Measurements from ENCODE around the gene PRKCA.

PRKCA gene

DNA sequence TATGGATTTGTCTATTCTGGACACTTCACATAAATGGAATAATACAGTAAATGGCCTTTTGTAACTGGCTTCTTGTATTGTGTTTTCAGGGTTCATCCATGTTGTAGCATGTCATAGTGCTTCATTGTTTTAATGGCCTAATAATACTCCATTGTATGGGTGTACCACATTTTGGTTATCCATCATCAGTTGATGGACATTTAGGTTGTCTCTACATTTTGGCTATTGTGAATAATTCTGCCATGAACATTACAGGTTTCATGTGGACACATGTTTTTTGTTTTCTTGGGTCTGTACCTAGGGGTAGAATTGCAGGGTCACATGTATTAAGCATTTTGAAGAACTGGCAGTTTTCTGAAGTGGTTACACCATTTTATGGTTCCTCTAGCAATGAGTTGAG is 309.0 kb downstream of the PRKCA start:
- TF ChIP-seq, protein P1, sequence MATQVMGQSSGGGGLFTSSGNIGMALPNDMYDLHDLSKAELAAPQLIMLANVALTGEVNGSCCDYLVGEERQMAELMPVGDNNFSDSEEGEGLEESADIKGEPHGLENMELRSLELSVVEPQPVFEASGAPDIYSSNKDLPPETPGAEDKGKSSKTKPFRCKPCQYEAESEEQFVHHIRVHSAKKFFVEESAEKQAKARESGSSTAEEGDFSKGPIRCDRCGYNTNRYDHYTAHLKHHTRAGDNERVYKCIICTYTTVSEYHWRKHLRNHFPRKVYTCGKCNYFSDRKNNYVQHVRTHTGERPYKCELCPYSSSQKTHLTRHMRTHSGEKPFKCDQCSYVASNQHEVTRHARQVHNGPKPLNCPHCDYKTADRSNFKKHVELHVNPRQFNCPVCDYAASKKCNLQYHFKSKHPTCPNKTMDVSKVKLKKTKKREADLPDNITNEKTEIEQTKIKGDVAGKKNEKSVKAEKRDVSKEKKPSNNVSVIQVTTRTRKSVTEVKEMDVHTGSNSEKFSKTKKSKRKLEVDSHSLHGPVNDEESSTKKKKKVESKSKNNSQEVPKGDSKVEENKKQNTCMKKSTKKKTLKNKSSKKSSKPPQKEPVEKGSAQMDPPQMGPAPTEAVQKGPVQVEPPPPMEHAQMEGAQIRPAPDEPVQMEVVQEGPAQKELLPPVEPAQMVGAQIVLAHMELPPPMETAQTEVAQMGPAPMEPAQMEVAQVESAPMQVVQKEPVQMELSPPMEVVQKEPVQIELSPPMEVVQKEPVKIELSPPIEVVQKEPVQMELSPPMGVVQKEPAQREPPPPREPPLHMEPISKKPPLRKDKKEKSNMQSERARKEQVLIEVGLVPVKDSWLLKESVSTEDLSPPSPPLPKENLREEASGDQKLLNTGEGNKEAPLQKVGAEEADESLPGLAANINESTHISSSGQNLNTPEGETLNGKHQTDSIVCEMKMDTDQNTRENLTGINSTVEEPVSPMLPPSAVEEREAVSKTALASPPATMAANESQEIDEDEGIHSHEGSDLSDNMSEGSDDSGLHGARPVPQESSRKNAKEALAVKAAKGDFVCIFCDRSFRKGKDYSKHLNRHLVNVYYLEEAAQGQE (IDR thresholded peaks at IDR 0.05; ENCODE audit: insufficient read depth in 1 of 2, low read depth in 2 of 2, low read length in 2 of 2), result no peak

DNA sequence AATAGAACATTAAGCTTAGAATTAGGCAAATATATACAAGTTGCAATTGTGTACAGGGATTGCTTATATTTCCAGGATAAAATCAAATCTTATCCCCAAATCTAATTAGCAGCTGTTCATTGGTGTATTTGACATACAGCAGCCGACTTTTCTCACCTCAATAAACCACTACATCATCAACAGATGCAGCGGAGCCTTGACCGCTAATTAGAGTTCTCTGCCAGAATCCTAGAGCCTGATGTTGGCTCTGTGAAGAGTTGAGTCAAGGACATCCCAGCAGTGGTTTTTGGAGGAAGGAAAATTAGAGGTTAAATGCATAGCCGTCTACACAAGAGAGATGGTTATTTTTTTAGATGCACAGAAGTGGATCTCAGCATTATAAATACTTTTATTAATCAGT is 310.6 kb downstream of the PRKCA start:
- TF ChIP-seq, protein P1 (IDR thresholded peaks at IDR 0.05; ENCODE audit: insufficient read depth in 1 of 2, low read depth in 2 of 2, low read length in 2 of 2), result no peak
- TF ChIP-seq TAF1 (IDR thresholded peaks at IDR 0.05; ENCODE audit: borderline replicate concordance, insufficient read depth, low read length) (no peak), SIN3A (IDR thresholded peaks at IDR 0.05; ENCODE audit: borderline replicate concordance, insufficient read depth, low read length) (no peak), FOXP2 (optimal IDR thresholded peaks at IDR 0.05; ENCODE audit: borderline replicate concordance, extremely low read depth, extremely low read length, insufficient read depth) (no peak), POLR2AphosphoS5 (IDR thresholded peaks at IDR 0.05; ENCODE audit: low read depth, low read length) (no peak)

DNA sequence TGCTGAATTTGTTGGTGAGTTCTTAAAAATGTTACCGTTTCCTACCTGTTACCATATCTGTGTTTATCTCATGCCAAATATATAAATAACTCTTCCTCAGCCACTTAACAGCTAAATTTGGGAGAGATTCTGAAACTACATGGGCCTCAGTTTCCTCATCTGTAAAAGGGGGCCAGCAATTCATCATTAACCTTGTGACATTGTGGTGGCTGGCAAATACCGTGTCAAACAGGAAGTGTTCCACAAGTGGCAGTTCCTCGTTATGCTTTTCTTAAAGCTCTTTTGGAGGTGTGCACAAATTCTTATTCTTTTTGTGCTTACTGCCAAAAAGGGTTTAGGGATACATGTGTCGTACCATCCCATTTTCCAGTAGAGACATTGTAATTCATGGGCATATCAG is 312.1 kb downstream of the PRKCA start:
- TF ChIP-seq TAF1 (IDR thresholded peaks at IDR 0.05; ENCODE audit: borderline replicate concordance, insufficient read depth, low read length), result no peak
- TF ChIP-seq POLR2AphosphoS5 (IDR thresholded peaks at IDR 0.05; ENCODE audit: low read depth, low read length), result no peak
- TF ChIP-seq, protein P1 (IDR thresholded peaks at IDR 0.05; ENCODE audit: insufficient read depth in 1 of 2, low read depth in 2 of 2, low read length in 2 of 2), result no peak
- no peak for TF ChIP-seq SIN3A (IDR thresholded peaks at IDR 0.05; ENCODE audit: borderline replicate concordance, insufficient read depth, low read length)
- no peak for TF ChIP-seq FOXP2 (optimal IDR thresholded peaks at IDR 0.05; ENCODE audit: borderline replicate concordance, extremely low read depth, extremely low read length, insufficient read depth)

DNA sequence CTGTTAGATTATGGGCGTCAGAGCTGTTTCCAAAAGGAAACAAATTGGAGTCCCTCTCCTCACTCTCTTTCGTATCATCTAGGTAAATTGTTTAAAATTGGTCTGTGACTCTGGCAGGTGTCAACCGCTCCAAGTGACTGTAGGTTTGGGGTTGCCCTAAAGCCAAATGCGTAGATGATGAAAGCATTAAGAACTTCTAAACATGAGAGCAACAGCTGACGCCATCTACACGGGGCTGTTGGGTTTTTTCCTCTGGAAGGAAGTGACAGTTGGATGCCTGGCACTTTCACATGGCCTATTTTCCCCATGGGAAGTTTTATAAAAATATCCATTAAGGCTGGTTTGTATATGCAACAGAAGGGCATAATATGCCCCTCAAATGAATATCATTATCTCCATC is 316.8 kb downstream of the PRKCA start:
- TF ChIP-seq FOXP2 (optimal IDR thresholded peaks at IDR 0.05; ENCODE audit: borderline replicate concordance, extremely low read depth, extremely low read length, insufficient read depth), result no peak
- no peak for TF ChIP-seq POLR2AphosphoS5 (IDR thresholded peaks at IDR 0.05; ENCODE audit: low read depth, low read length)

DNA sequence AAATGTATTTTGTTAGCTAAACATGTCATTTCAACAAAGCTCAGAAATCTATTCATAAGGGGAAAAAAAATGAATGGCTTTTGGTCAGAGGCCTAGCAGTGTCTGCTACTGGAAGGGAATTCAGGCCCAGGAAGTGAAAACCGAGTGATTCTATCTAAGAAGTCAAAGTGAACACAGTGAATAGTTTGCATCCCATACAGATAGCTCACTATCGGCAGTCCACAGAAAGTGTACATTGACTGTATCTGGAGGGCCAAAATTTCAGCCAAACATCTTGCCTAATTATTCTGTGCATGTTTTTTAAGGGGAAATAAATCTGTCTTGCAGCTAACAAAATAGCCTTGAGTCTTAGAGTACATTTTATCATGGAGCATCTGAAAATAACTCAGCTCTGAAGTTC is 318.1 kb downstream of the PRKCA start:
- no peak for TF ChIP-seq TAF1 (IDR thresholded peaks at IDR 0.05; ENCODE audit: borderline replicate concordance, insufficient read depth, low read length)
- TF ChIP-seq, protein P1 (IDR thresholded peaks at IDR 0.05; ENCODE audit: insufficient read depth in 1 of 2, low read depth in 2 of 2, low read length in 2 of 2), result no peak
- no peak for TF ChIP-seq SIN3A (IDR thresholded peaks at IDR 0.05; ENCODE audit: borderline replicate concordance, insufficient read depth, low read length)
- TF ChIP-seq POLR2AphosphoS5 (IDR thresholded peaks at IDR 0.05; ENCODE audit: low read depth, low read length), result no peak
- TF ChIP-seq FOXP2 (optimal IDR thresholded peaks at IDR 0.05; ENCODE audit: borderline replicate concordance, extremely low read depth, extremely low read length, insufficient read depth), result no peak
